NCI-H510A (cell line): Measurements from ENCODE around the gene ARID1B.
"Not testable (repeated sequence)": the region's sequence is repeated elsewhere in the genome, so short reads cannot be mapped to it uniquely, and the experiment has no call there.

Source experiments
- DNase-seq: peaks from one replicate; lab custom pipeline; 2025; lab: John Stamatoyannopoulos, UW

ARID1B gene

GRCh38 chr6:156940221-156940620, 163.0 kb downstream of the ARID1B start:
- no peak for DNase-seq

GRCh38 chr6:156942266-156942665, 165.1 kb downstream of the ARID1B start:
- DNase-seq, result no peak

GRCh38 chr6:156943166-156943565, 166.0 kb downstream of the ARID1B start:
- DNase-seq, result no peak

DNA sequence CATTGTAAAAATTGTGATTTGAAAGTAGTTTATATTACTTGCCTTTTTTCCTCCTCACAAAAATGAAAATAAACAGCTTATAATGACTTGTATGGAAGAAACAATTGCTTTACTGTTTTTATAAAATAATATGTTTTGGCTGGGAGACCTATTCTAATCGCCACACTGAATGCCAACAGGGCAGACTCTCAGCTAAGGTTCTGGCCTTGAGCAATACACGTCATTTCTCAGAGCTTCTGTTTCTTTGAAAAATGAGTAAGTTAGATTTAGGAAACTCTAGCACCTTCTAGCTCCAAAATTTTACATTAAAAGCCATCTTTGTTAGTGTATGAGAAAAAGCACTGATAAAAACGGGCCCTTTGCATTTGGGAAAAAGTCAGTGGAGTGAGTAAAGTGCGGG, 166.6 kb downstream of the ARID1B start:
- no peak for DNase-seq

DNA sequence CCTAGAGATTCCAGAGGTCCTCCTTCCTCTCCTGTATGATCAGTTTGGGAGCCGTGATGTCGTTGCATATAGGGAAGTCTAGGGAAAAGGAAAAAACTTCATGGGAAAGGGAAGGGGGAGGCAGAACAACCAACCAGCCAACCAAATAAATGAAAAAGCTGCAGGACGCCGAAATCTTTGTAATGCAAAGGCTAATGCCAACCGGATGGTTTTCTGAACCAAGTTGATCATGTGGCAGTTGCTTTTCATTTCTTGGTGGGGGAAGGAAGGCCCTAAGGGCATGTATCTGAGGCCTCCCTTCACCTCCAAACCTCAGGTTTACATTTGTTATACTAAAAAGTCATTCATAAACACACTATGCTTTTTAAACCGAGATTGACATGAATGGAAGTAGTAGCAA, 167.2 kb downstream of the ARID1B start:
- no peak for DNase-seq

DNA sequence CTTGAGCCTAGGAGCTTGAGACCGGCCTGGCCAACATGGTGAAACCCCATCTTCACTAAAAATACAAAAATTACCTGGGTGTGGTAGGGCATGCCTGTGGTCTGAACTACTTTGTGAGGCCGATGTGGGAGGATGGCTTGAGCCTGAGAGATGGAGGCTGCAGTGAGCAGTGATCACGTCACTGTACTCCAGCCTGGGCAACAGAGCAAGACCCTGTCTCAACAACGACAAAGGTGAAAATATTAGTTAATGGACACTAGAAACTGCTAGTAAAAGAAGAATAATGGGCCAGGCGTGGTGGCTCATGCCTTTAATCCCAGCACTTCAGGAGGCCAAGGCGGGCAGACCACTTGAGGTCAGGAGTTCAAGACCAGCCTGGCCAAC, 168.6 kb downstream of the ARID1B start:
- not testable (repeated sequence) for DNase-seq

DNA sequence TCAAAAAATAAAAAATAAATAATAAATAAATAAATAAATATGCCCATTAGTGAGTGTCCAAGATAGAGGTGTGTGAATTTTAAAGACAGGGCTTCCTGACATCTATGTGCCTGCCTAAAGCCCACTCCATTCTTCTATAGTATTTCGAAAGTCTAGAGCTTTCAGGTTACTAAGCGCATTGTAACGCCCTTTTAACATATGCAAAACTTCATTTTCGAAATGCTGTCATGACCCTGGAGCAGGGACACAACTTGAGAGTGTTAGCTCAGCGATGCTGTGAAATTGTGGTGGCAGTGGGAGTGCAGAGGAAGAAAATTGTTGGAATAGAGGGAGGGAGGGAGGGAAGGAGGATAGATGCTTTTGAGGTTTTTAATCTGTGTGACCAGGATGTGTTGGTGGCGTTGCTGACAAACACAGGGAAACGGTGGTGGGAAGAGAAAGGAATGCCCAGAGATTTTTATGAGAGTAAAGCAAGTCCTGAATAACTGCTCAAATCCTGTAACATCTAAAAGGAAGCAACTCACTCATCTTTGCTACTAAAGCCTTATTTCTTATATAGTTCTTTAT, 169.3 kb downstream of the ARID1B start:
- no peak for DNase-seq

GRCh38 chr6:156948277-156948676, 171.1 kb downstream of the ARID1B start:
- no peak for DNase-seq

- DNase-seq, result no peak
These were observed 171.6 kb downstream of the ARID1B start for GRCh38 chr6:156948807-156949206.

DNA sequence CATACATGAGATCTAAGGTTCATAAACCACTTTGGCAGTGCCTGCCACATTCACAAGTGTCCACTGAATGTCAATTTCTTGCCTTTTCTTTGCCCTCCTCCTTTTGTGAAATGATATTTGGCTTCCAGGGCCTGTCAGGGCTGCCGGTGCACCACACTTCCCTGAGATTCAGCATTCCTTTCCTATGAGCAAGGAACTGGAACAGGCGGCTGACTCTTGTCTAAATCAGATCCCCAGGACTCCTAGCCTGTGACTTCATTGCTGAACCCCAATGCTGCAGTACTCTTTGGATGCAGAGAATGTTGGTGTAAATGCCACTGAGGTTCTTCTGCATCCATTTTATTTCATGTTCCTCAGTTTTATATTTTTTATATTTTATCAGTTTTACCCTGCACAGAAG, 172.2 kb downstream of the ARID1B start:
- DNase-seq, result no peak

GRCh38 chr6:156950084-156950483, 172.9 kb downstream of the ARID1B start:
- no peak for DNase-seq

- no peak for DNase-seq
These were observed 173.4 kb downstream of the ARID1B start for GRCh38 chr6:156950531-156950930.

DNA sequence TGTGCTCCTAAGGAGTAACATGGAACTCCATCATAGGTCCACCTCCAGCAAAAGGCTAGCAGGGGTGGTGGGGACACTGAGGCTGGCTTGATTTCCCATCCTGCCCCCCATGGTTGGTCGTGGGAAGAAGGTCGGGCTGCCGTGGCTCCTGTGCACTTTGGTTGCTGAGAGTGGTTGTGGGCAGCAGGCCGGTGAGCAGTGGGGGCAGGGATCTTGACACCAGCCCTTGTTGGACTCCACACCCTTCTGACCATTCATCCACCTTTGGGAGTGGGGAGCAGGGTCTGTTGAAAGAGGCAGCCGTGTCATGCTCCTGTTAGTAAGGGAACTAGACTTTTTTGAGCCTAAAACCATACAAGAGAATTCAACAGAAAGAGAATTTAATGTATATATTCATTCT, 175.2 kb downstream of the ARID1B start:
- no peak for DNase-seq

- DNase-seq, result no peak
These were observed 175.9 kb downstream of the ARID1B start for GRCh38 chr6:156953127-156953478.

DNA sequence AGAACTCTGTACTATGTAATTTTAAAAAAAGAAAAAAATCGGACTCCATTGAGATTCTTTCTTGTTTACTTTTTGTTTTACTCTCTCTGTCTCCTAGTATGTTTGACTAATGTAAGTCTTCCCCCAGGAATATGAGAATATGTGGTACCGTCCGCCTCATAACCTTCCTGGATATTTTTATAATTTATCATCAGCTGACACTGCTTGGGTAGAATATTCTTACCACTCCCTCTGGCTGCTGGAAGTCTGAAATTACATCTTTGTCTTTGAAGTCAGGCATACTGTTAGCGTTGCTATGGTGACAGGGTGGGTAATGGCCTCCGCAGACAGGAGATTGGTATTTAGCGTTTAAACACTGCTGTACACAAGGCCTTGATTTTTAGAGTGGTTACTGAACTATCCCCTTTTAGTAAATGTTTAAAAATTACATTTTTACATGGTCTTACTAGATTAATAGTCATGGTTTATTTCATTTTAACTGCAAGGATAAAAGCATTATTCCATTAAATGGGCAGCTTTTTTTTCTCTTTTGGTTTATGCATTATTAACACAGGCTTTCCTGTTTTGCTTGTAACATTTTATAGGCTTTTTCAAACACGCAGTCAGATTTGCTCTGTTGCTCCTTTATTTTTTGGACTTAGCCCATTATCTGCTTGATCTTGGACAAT, 176.4 kb downstream of the ARID1B start:
- peak; percentile 81 for DNase-seq

GRCh38 chr6:156954191-156954590, 177.0 kb downstream of the ARID1B start:
- no peak for DNase-seq

DNA sequence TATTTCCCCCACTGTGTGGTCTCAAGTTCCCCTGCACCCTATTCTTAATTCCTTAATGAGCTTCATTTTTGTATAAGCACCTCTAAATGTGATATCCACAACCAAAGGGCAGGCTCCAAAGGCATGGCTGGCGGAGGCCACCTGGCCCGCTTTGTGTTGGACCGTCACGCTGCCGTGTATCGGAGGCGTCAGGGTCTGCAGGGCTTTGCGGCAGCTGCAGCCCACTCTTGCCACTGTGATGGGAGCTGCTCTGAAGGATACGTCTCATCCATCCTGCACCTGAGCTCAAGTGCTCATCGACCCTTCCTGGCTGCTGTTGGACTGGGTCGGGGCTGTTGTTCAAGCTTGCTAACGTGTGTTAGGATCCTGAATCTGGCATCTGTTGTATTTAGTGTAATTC, 177.6 kb downstream of the ARID1B start:
- DNase-seq, result no peak

DNA sequence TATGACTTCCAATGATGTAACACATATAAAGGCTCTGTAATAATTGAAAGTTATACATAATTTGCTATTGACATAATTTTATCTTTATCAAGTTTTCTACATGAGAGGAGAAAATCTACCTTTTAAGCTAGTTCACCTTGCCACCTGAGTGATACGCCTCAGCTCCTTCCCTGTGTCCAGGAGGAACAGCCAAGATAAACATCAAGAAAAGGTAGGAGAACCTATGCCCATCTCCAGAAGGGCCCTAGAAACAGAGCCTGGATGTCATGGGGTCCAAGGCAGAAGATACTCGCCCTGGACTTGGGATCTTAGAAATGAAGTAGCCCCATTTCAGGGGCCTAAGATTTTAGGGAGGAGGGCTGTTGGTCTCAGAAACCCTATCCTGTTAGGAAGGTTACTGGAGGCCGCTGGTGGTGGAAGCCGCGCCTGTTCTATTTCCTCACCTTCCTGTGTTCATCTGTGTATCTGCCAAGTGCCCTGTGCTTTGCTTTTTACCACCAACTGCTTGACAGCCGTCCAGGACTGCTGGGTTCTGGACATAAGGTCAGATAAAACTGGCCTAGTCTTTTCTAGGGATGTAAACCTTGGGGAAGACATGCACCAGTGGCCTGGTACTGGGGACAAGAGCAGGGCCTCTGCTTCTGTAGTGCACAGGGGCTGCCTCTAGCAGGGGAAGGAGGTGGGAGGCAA, 178.5 kb downstream of the ARID1B start:
- DNase-seq, result no peak

DNA sequence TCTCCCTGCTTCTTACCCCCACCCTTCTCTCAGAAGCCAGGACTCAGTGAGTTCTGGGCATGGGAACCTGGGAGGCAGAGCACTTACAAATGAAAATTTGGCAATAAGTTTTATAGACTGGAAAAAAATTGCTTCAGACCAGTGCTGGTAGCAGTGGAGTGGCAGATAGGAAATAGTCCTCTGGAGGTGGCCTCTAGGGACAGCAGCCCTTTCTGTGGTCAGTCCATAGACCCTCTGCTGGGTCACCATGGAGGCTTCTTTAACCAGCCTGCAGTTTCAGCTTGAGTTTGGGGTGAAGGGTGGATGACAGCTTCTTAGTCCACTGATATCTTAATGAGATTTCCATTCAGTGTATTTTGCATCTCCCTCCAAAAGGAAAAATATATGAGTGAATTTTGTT, 179.1 kb downstream of the ARID1B start:
- DNase-seq, result no peak

GRCh38 chr6:156957931-156958547, 180.9 kb downstream of the ARID1B start:
- no peak for DNase-seq

DNA sequence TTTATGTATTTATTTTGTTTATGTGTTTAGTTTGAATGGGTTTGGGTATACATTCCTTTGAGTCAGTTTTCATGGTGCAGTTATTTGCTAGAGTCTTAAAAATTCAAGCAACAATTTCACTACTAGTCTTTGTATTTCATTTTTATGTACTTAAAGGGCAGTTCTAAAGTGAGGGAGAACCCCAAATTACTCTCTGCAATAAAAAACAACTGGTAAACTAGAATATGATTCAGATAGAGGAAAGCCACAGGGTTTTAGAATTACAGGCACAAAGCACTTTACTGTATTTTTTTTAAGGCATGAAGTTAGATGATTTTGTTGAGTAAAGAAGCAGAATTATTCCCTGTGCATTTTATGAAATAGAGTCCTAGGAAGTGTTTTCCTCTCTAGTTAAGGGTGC, 183.3 kb downstream of the ARID1B start:
- no peak for DNase-seq

DNA sequence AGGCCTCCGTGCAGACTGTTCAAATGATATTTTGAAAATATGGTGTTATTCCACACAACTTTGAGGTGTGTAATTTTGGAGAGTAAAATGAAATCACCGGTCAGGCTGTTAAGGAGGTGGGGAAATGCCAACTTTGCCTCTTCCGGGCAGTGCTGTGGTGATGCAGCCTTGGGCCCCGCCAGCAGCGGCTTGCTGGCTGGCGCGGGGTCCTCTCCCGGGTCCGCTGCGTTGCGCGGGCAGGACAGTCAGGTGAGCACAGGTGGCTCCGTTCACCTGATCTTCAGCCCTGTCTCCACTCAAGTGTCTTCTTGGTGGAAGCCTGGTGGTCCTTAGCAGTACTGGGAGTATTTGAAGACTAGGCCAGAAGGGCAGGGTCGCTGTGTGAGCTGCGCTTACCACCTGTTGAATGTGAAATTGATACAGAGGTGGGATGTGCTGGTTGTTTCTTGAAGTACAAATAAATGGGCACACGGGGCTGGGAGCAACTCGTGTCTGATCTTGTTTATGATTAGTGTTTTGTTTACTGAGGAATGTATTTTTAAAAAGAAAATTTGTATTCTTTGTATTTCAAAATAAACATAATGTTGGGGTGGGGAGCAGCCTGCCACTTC, 184.2 kb downstream of the ARID1B start:
- no peak for DNase-seq
